Endothelial cell of umbilical vein (primary cell): ENCODE results near the gene PTPRE. TPM values are rescaled to one million over a fixed set of nuclear protein-coding genes. Genes with fewer than 3 reads are reported as not detected.

Source experiments
- BruUV-seq: library from RNA; stranded (reverse); fragments of 400-500 nt; replicated peaks from 2 replicates; lab custom pipeline; 2021; lab: Mats Ljungman, UMichigan
- CTCF ChIA-PET: fragments of 300-600, 350-600 bp; sonication (Branson Sonifier 250); formaldehyde crosslinking; loops from one replicate; lab custom pipeline; 2021; ENCODE audit warnings: antibody characterized with exemption, inconsistent platforms; lab: Charles Lee
- POLR2A ChIA-PET: fragments of 300-600, 350-600 bp; sonication (Branson Sonifier 250); formaldehyde crosslinking; loops from one replicate; lab custom pipeline; 2021; ENCODE audit warnings: antibody characterized with exemption, inconsistent platforms; lab: Charles Lee
- DNase-seq: peaks from one replicate; pipeline ENCODE4 v3.0.0-alpha.2; 2011; ENCODE audit warnings: low read depth, low spot score
- FAIRE-seq: peaks from 2 replicates; lab custom pipeline; 2011; peaks lifted over from hg19 to GRCh38; lab: Jason Lieb, UNC
- H2AFZ ChIP-seq: 2 replicates; pipeline ENCODE4 v1.6.0; 2012; ENCODE audit warnings: low read depth, low read length, control low read depth, inconsistent platforms
- H3K27ac ChIP-seq: 2 replicates; pipeline ENCODE4 v1.5.1; 2011; ENCODE audit warnings: low read depth, mild to moderate bottlenecking, control low read depth, low read length, moderate library complexity; ENCODE audit not compliant: insufficient read depth
- H3K27me3 ChIP-seq, 2 experiments: 2 replicates each; pipeline versions ENCODE4 v1.6.0 to v1.6.1; 2011; ENCODE audit warnings: low read length in 2 of 2, mixed read lengths in 1 of 2; ENCODE audit not compliant: control insufficient read depth in 2 of 2, insufficient read depth in 2 of 2
- H3K36me3 ChIP-seq, 2 experiments: 2 replicates in 1 of 2; 3 replicates in 1 of 2; pipeline ENCODE4 v1.5.1; 2011; ENCODE audit warnings: low read length in 2 of 2, mild to moderate bottlenecking in 1 of 2, moderate library complexity in 1 of 2; ENCODE audit not compliant: control insufficient read depth in 2 of 2, insufficient read depth in 2 of 2; ENCODE audit errors: extremely low read depth in 1 of 2
- H3K4me1 ChIP-seq: 3 replicates; pipeline ENCODE4 v1.5.1; 2011; ENCODE audit warnings: mild to moderate bottlenecking, low read length; ENCODE audit not compliant: control insufficient read depth, insufficient read depth; ENCODE audit errors: extremely low read depth
- H3K4me2 ChIP-seq: 2 replicates; pipeline ENCODE4 v1.6.1; 2011; ENCODE audit warnings: low read length, control low read depth, mixed read lengths; ENCODE audit not compliant: insufficient read depth
- H3K4me3 ChIP-seq, 3 experiments: fragments of 200-600 bp in 1 of 3; sonication (generic), shearing (Covaris generic) in 1 of 3; replicated peaks in 1 of 3; 2 replicates each; pipeline ENCODE4 v1.5.1; 2011 to 2016; ENCODE audit warnings: control low read depth in 3 of 3, low read length in 3 of 3, mild to moderate bottlenecking in 2 of 3, inconsistent platforms in 1 of 3, low read depth in 1 of 3, moderate library complexity in 1 of 3; ENCODE audit not compliant: insufficient read depth in 1 of 3
- H3K79me2 ChIP-seq: 2 replicates; pipeline ENCODE4 v1.6.0; 2012; ENCODE audit warnings: low read length, inconsistent platforms; ENCODE audit not compliant: control insufficient read depth, insufficient read depth
- H3K9ac ChIP-seq: replicated peaks from 2 replicates; pipeline ENCODE3; 2011; ENCODE audit warnings: low read length, control low read depth; ENCODE audit not compliant: insufficient read depth; ENCODE audit errors: extremely low read depth
- H3K9me1 ChIP-seq: replicated peaks from 3 replicates; pipeline ENCODE4 v1.6.0; 2011; ENCODE audit warnings: mild to moderate bottlenecking, low read length; ENCODE audit not compliant: control insufficient read depth, insufficient read depth; ENCODE audit errors: extremely low read depth
- H3K9me3 ChIP-seq: replicated peaks from 2 replicates; pipeline ENCODE4 v1.5.1; 2012; ENCODE audit warnings: low read length, inconsistent platforms; ENCODE audit not compliant: control insufficient read depth, insufficient read depth
- H4K20me1 ChIP-seq: replicated peaks from 2 replicates; pipeline ENCODE3; 2011; ENCODE audit warnings: mild to moderate bottlenecking, low read length; ENCODE audit not compliant: control insufficient read depth, insufficient read depth; ENCODE audit errors: extremely low read depth
- CTCF ChIP-seq, 2 donors: IDR thresholded peaks; 1 replicate in 1 of 2; 2 replicates in 1 of 2; pipeline ENCODE4 v1.5.1; 2011; ENCODE audit warnings: low read length in 2 of 2, mild to moderate bottlenecking in 2 of 2, moderate library complexity in 2 of 2, control low read depth in 1 of 2, inconsistent platforms in 1 of 2, low read depth in 1 of 2; ENCODE audit not compliant: insufficient read depth in 1 of 2; ENCODE audit errors: extremely low read depth in 1 of 2
- EZH2 ChIP-seq: IDR thresholded peaks from 2 replicates; pipeline ENCODE4 v1.6.1; 2012; ENCODE audit warnings: borderline replicate concordance, low read depth, mild to moderate bottlenecking, moderate library complexity, low read length, inconsistent platforms; ENCODE audit not compliant: severe bottlenecking
- FOS ChIP-seq: IDR thresholded peaks from 2 replicates; pipeline ENCODE4 v1.6.1; 2011; ENCODE audit warnings: mild to moderate bottlenecking, low read length, moderate library complexity, borderline replicate concordance; ENCODE audit not compliant: insufficient read depth
- GATA2 ChIP-seq: IDR thresholded peaks from 2 replicates; pipeline ENCODE4 v1.7.0; 2011; ENCODE audit warnings: low read depth, mild to moderate bottlenecking, moderate library complexity, mixed read lengths, low read length; ENCODE audit not compliant: insufficient read length, insufficient read depth
- JUN ChIP-seq: IDR thresholded peaks from 2 replicates; pipeline ENCODE4 v1.6.1; 2011; ENCODE audit warnings: borderline replicate concordance, low read depth; ENCODE audit not compliant: insufficient read length, insufficient read depth
- MAX ChIP-seq: IDR thresholded peaks from 2 replicates; pipeline ENCODE4 v1.6.1; 2011; ENCODE audit not compliant: insufficient read depth, insufficient read length
- MYC ChIP-seq: IDR thresholded peaks from one replicate; pipeline ENCODE4 v1.6.1; 2011; ENCODE audit warnings: mild to moderate bottlenecking, low read depth, low read length
- POLR2A ChIP-seq: IDR thresholded peaks from 2 replicates; pipeline ENCODE4 v1.6.1; 2012; ENCODE audit warnings: low read depth, mild to moderate bottlenecking, control low read depth, low read length
- POLR2AphosphoS5 ChIP-seq: IDR thresholded peaks from 2 replicates; pipeline ENCODE4 v1.6.1; 2012; ENCODE audit warnings: low read depth, mild to moderate bottlenecking, control low read depth, low read length, moderate library complexity; ENCODE audit not compliant: insufficient read depth
- dilution Hi-C: fragments of 300-500 bp; cut with MboI; formaldehyde crosslinking; loops from one replicate; pipeline ENCODE4 v1.15.0; 2019; ENCODE audit warnings: low sequenced_read_pairs; ENCODE audit not compliant: extremely low pct_ligation_motif_present
- intact Hi-C: fragments of 100-400 bp; cut with micrococcal nuclease; formaldehyde crosslinking; loops from one replicate; pipeline ENCODE4 v1.10.0; 2022
- polyA plus RNA-seq, 4 experiments: library from polyadenylated mRNA; depleted of rRNA in 3 of 4; stranded (reverse) in 3 of 4; unstranded in 1 of 4; fragments of >200 nt; gene quantifications; 2 replicates each; pipeline versions ENCODE4 v1.2.1 to v1.2.3, GENCODE V29; 2011 to 2012; ENCODE audit warnings: missing spikeins in 1 of 4
- total RNA-seq: library from RNA; stranded (reverse); gene quantifications from 2 replicates; pipeline ENCODE4 v1.2.3, GENCODE V29; 2021

The PTPRE gene
- total and polyA plus RNA-seq, 2 donors (not counting 3 experiments of a cell fraction or from before 2014, with no cell fraction given), result 37.3 to 116 TPM

- Histone ChIP-seq H2AFZ (no peak overlapping the region), H3K27me3 (no peaks in the 10 kb centered on the region), H4K20me1 (no peaks in the 10 kb centered on the region), H3K4me3 (no peak overlapping the region), H3K36me3 (peaks cover 6 to 29% of the 10 kb centered on the region in 2 experiments), H3K27ac (no peak overlapping the region), H3K9me3 (no peaks in the 10 kb centered on the region), H3K9me1 (no peaks in the 10 kb centered on the region), H3K4me1 (no peaks in the 10 kb centered on the region), H3K79me2 (peaks cover 87% of the 10 kb centered on the region), H3K4me2 (no peak overlapping the region), H3K9ac (no peak overlapping the region)
- ChIA-PET CTCF (interaction anchor here (0.9 to 2.3 kb wide), 4 partner anchors 9 to 117 kb away, joined by 3 to 11 read pairs (median 6); partner anchors contain the start of gene PTPRE), POLR2A (interaction anchor here (1.1 kb wide), 1 partner anchor 15 kb away, joined by 3 read pairs; no protein-coding TSS in a partner anchor)
- TF ChIP-seq POLR2AphosphoS5 (no peak), CTCF (IDR thresholded peaks at IDR 0.05; ENCODE audit: extremely low read depth in 1 of 2, insufficient read depth in 1 of 2, low read depth in 1 of 2, low read length in 2 of 2) (no peak), JUN (no peak), EZH2 (no peak), MAX (no peak), POLR2A (no peak), FOS (no peak), GATA2 (no peak), MYC (no peak)
- BruUV-seq, result no TSS peak
- FAIRE-seq (no peak), DNase-seq (no peak)
- intact Hi-C loops, result no loop called here
- dilution Hi-C loops, result no loop called here
Observed at GRCh38 chr10:128024426-128024825, 117.5 kb downstream of the PTPRE start.
